Endometrial microvascular endothelial cells (primary cell): Measurements from ENCODE around the gene TFF1. TPM values are rescaled to one million over a fixed set of nuclear protein-coding genes. Genes with fewer than 3 reads are reported as not detected.

Experiments used
- total RNA-seq: library from RNA; depleted of rRNA; stranded (reverse); fragments of >200 nt; gene quantifications from one replicate; pipeline ENCODE4 v1.2.3, GENCODE V29; 2015; ENCODE audit errors: inconsistent ontology term

Gene TFF1
- total RNA-seq, 1 donor from 2014 or later = not detected

Other genes with a start within 250 kb of the TFF1 start
- 6.0 TPM for gene ABCG1, start 147.4 kb downstream of the TFF1 start, total RNA-seq
- gene TFF3, start 51.1 kb downstream of the TFF1 start, total RNA-seq = not detected
- gene TFF2, start 15.5 kb downstream of the TFF1 start, total RNA-seq = not detected
- not detected for gene TMPRSS3, start 29.5 kb upstream of the TFF1 start, total RNA-seq
- not detected for gene UBASH3A, start 37.4 kb upstream of the TFF1 start, total RNA-seq
- not detected for gene RSPH1, start 129.7 kb upstream of the TFF1 start, total RNA-seq
- 7.0 TPM for gene SLC37A1, start 147.3 kb upstream of the TFF1 start, total RNA-seq